Measurements from ENCODE around the gene ST6GAL1.
"Not testable (repeated sequence)": the region's sequence is repeated elsewhere in the genome, so short reads cannot be mapped to it uniquely, and the experiment has no call there.

Gene ST6GAL1

GRCh38 chr3:186902154-186902553 lies 28.2 kb upstream of the ST6GAL1 start:
- peaks cover 20% of the 10 kb centered on the region for H3K9me3 Mint-ChIP-seq

GRCh38 chr3:186902713-186903112 lies 27.6 kb upstream of the ST6GAL1 start:
- no peak overlapping the region for H3K27ac Mint-ChIP-seq
- H3K4me1 Mint-ChIP-seq (ENCODE audit: low read depth), result peaks cover 32% of the 10 kb centered on the region

More at GRCh38 chr3:186902154-186902553, 28.2 kb upstream of the ST6GAL1 start:
- Mint-ChIP-seq H3K4me1 (ENCODE audit: low read depth) (peaks cover 27% of the 10 kb centered on the region), H3K4me3 (no peak overlapping the region), H3K27me3 (no peaks in the 10 kb centered on the region), H3K36me3 (ENCODE audit: low read depth) (peaks cover 9% of the 10 kb centered on the region), H3K27ac (no peak overlapping the region)

GRCh38 chr3:186903676-186904075 lies 26.6 kb upstream of the ST6GAL1 start:
- not testable (repeated sequence) for H3K4me3 Mint-ChIP-seq, H3K27ac Mint-ChIP-seq, H3K27me3 Mint-ChIP-seq
- Mint-ChIP-seq H3K9me3 (peaks cover 24% of the 10 kb centered on the region), H3K4me1 (ENCODE audit: low read depth) (peaks cover 42% of the 10 kb centered on the region), H3K36me3 (ENCODE audit: low read depth) (peaks cover 16% of the 10 kb centered on the region)

More at GRCh38 chr3:186902713-186903112, 27.6 kb upstream of the ST6GAL1 start:
- no peaks in the 10 kb centered on the region for H3K27me3 Mint-ChIP-seq
- H3K9me3 Mint-ChIP-seq, result peaks cover 20% of the 10 kb centered on the region
- no peak overlapping the region for H3K4me3 Mint-ChIP-seq
- peaks cover 13% of the 10 kb centered on the region for H3K36me3 Mint-ChIP-seq (ENCODE audit: low read depth)

GRCh38 chr3:186907075-186907474 lies 23.3 kb upstream of the ST6GAL1 start:
- Mint-ChIP-seq H3K9me3 (peaks cover 24% of the 10 kb centered on the region), H3K36me3 (ENCODE audit: low read depth) (peaks cover 16% of the 10 kb centered on the region), H3K4me1 (ENCODE audit: low read depth) (peaks cover 38% of the 10 kb centered on the region)
- H3K4me3 Mint-ChIP-seq, H3K27ac Mint-ChIP-seq, H3K27me3 Mint-ChIP-seq: not testable (repeated sequence)

GRCh38 chr3:186909078-186909853 lies 21.1 kb upstream of the ST6GAL1 start:
- H3K4me1 Mint-ChIP-seq (ENCODE audit: low read depth), result peaks cover 38% of the 10 kb centered on the region
- peak overlapping the region; percentile 70 for H3K4me3 Mint-ChIP-seq
- peaks cover 24% of the 10 kb centered on the region for H3K9me3 Mint-ChIP-seq
- peaks cover 16% of the 10 kb centered on the region for H3K36me3 Mint-ChIP-seq (ENCODE audit: low read depth)
- H3K27me3 Mint-ChIP-seq, result no peaks in the 10 kb centered on the region
- peak overlapping the region; percentile 88 for H3K27ac Mint-ChIP-seq

- H3K36me3 Mint-ChIP-seq (ENCODE audit: low read depth), result no peaks in the 10 kb centered on the region
- peak overlapping the region; percentile 42 for H3K27ac Mint-ChIP-seq
- H3K27me3 Mint-ChIP-seq, result no peaks in the 10 kb centered on the region
- no peaks in the 10 kb centered on the region for H3K9me3 Mint-ChIP-seq
- H3K4me1 Mint-ChIP-seq (ENCODE audit: low read depth), result peaks cover 43% of the 10 kb centered on the region
- H3K4me3 Mint-ChIP-seq, result peak overlapping the region; percentile 27
Measured at GRCh38 chr3:186915806-186916796, 14.2 kb upstream of the ST6GAL1 start.

- H3K4me1 Mint-ChIP-seq (ENCODE audit: low read depth), result peaks cover 43% of the 10 kb centered on the region
- peak overlapping the region; percentile 13 for H3K27ac Mint-ChIP-seq
- H3K27me3 Mint-ChIP-seq, result no peaks in the 10 kb centered on the region
Measured at GRCh38 chr3:186917512-186918312, 12.6 kb upstream of the ST6GAL1 start.

GRCh38 chr3:186920301-186920700 lies 10.0 kb upstream of the ST6GAL1 start:
- Mint-ChIP-seq H3K27me3 (no peaks in the 10 kb centered on the region), H3K9me3 (no peaks in the 10 kb centered on the region), H3K27ac (no peak overlapping the region), H3K4me3 (no peak overlapping the region), H3K36me3 (ENCODE audit: low read depth) (no peaks in the 10 kb centered on the region), H3K4me1 (ENCODE audit: low read depth) (peaks cover 28% of the 10 kb centered on the region)

More at GRCh38 chr3:186917512-186918312, 12.6 kb upstream of the ST6GAL1 start:
- Mint-ChIP-seq H3K4me3 (peak overlapping the region; percentile 16), H3K36me3 (ENCODE audit: low read depth) (no peaks in the 10 kb centered on the region), H3K9me3 (no peaks in the 10 kb centered on the region)

GRCh38 chr3:186920796-186921195 lies 9.5 kb upstream of the ST6GAL1 start:
- Mint-ChIP-seq H3K9me3 (no peaks in the 10 kb centered on the region), H3K27ac (no peak overlapping the region), H3K4me3 (no peak overlapping the region), H3K4me1 (ENCODE audit: low read depth) (peaks cover 23% of the 10 kb centered on the region), H3K36me3 (ENCODE audit: low read depth) (no peaks in the 10 kb centered on the region), H3K27me3 (no peaks in the 10 kb centered on the region)

- Mint-ChIP-seq H3K4me3 (no peak overlapping the region), H3K36me3 (ENCODE audit: low read depth) (no peaks in the 10 kb centered on the region), H3K9me3 (no peaks in the 10 kb centered on the region), H3K27me3 (no peaks in the 10 kb centered on the region), H3K27ac (no peak overlapping the region), H3K4me1 (ENCODE audit: low read depth) (peaks cover 15% of the 10 kb centered on the region)
Measured at GRCh38 chr3:186921578-186921977, 8.7 kb upstream of the ST6GAL1 start.

- Mint-ChIP-seq H3K4me3 (no peak overlapping the region), H3K9me3 (no peaks in the 10 kb centered on the region), H3K4me1 (ENCODE audit: low read depth) (peaks cover 10% of the 10 kb centered on the region), H3K27me3 (no peaks in the 10 kb centered on the region), H3K36me3 (ENCODE audit: low read depth) (no peaks in the 10 kb centered on the region), H3K27ac (no peak overlapping the region)
Measured at GRCh38 chr3:186922224-186922623, 8.1 kb upstream of the ST6GAL1 start.

GRCh38 chr3:186922790-186923189 lies 7.5 kb upstream of the ST6GAL1 start:
- no peaks in the 10 kb centered on the region for H3K27me3 Mint-ChIP-seq
- no peak overlapping the region for H3K4me3 Mint-ChIP-seq
- no peak overlapping the region for H3K27ac Mint-ChIP-seq
- no peaks in the 10 kb centered on the region for H3K9me3 Mint-ChIP-seq
- H3K4me1 Mint-ChIP-seq (ENCODE audit: low read depth), result peaks cover 4% of the 10 kb centered on the region
- no peaks in the 10 kb centered on the region for H3K36me3 Mint-ChIP-seq (ENCODE audit: low read depth)

- no peaks in the 10 kb centered on the region for H3K36me3 Mint-ChIP-seq (ENCODE audit: low read depth)
- H3K9me3 Mint-ChIP-seq, result no peaks in the 10 kb centered on the region
- H3K27ac Mint-ChIP-seq, result no peak overlapping the region
- no peaks in the 10 kb centered on the region for H3K4me1 Mint-ChIP-seq (ENCODE audit: low read depth)
- H3K4me3 Mint-ChIP-seq, result no peak overlapping the region
- H3K27me3 Mint-ChIP-seq, result no peaks in the 10 kb centered on the region
Measured at GRCh38 chr3:186923241-186923640, 7.1 kb upstream of the ST6GAL1 start.

GRCh38 chr3:186925826-186926225 lies 4.5 kb upstream of the ST6GAL1 start:
- Mint-ChIP-seq H3K36me3 (ENCODE audit: low read depth) (no peaks in the 10 kb centered on the region), H3K9me3 (no peaks in the 10 kb centered on the region), H3K4me1 (ENCODE audit: low read depth) (peaks cover 7% of the 10 kb centered on the region), H3K27ac (no peak overlapping the region), H3K27me3 (no peaks in the 10 kb centered on the region), H3K4me3 (no peak overlapping the region)
